Measurements from ENCODE around the gene TMED7.

DNA sequence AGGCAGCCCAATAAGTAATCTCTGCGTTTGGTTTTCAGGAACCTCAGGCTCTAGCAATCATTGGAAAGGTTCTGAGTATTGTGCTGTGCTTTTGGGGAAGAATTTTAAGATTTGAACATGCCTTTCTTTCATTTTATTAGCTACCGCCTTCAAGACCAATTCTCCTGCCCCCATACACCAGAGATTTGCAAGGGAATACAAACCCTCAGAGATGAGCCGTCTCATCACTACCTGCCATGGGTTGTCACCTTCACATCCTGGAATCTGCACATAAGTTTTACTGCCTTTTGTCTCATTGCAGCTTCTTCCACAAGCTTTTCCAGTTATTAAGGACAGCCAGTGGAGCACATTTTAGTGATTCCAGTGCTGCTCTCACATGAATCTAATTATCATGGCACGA is 11.7 kb upstream of the TMED7 start:
- no peak for TF ChIP-seq POLR2A (IDR thresholded peaks at IDR 0.05)
- TF ChIP-seq, protein P1, sequence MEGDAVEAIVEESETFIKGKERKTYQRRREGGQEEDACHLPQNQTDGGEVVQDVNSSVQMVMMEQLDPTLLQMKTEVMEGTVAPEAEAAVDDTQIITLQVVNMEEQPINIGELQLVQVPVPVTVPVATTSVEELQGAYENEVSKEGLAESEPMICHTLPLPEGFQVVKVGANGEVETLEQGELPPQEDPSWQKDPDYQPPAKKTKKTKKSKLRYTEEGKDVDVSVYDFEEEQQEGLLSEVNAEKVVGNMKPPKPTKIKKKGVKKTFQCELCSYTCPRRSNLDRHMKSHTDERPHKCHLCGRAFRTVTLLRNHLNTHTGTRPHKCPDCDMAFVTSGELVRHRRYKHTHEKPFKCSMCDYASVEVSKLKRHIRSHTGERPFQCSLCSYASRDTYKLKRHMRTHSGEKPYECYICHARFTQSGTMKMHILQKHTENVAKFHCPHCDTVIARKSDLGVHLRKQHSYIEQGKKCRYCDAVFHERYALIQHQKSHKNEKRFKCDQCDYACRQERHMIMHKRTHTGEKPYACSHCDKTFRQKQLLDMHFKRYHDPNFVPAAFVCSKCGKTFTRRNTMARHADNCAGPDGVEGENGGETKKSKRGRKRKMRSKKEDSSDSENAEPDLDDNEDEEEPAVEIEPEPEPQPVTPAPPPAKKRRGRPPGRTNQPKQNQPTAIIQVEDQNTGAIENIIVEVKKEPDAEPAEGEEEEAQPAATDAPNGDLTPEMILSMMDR (IDR thresholded peaks at IDR 0.05) = no peak

Data from uterus (tissue), 2 donors.